Measurements from ENCODE around the gene LINS1.

GRCh38 chr15:100628746-100629145 lies 26.8 kb upstream of the LINS1 start:
- TF ChIP-seq POLR2A (IDR thresholded peaks at IDR 0.05) (no peak), CTCF (IDR thresholded peaks at IDR 0.05) (no peak)
